ENCODE measurements around the gene ZFPL1. TPM values are rescaled to one million over a fixed set of nuclear protein-coding genes. Genes with fewer than 3 reads are reported as not detected.

Gene ZFPL1
- total RNA-seq, 4 donors from 2014 or later, result 34.1 to 58.5 (median 41.9) TPM

DNA sequence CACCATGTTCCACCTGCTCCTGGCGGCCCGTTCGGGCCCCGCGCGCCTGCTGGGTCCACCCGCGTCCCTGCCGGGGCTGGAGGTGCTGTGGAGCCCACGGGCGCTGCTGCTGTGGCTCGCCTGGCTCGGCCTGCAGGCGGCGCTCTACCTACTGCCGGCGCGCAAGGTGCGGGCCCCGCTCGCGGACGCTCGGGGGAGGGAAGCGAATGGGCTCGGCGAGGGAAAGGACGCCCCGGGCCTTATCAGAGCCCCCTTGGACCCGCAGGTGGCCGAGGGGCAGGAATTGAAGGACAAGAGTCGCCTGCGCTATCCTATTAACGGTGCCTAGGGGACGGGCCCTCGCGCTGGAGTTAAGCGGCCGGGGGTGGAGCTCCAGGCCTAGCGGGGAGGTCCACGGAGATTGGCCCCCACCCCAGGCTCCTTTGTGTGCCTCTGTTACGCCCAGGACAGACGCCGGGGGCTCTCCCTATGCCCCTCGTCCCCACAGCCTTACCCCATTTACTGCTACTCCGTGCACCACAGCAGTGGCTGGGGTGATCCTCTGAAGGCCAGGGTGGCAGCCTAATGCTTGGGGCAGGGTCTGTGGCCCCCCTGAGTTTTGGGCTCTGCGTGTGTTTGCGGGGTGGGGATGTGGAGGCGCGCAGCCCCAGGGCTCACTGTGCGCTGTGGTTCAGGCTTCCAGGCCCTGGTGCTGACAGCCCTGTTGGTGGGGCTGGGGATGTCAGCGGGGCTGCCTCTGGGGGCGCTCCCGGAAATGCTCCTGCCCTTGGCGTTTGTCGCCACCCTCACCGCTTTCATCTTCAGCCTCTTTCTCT lies 28.7 kb downstream of the ZFPL1 start:
- TF ChIP-seq, protein P1, sequence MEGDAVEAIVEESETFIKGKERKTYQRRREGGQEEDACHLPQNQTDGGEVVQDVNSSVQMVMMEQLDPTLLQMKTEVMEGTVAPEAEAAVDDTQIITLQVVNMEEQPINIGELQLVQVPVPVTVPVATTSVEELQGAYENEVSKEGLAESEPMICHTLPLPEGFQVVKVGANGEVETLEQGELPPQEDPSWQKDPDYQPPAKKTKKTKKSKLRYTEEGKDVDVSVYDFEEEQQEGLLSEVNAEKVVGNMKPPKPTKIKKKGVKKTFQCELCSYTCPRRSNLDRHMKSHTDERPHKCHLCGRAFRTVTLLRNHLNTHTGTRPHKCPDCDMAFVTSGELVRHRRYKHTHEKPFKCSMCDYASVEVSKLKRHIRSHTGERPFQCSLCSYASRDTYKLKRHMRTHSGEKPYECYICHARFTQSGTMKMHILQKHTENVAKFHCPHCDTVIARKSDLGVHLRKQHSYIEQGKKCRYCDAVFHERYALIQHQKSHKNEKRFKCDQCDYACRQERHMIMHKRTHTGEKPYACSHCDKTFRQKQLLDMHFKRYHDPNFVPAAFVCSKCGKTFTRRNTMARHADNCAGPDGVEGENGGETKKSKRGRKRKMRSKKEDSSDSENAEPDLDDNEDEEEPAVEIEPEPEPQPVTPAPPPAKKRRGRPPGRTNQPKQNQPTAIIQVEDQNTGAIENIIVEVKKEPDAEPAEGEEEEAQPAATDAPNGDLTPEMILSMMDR (IDR thresholded peaks at IDR 0.05), result peak; percentile 53 to 97
- TF ChIP-seq POLR2A (IDR thresholded peaks at IDR 0.05), result no peak
- TF ChIP-seq POLR2AphosphoS5 (IDR thresholded peaks at IDR 0.05), result peak in 1 of 3 donors; percentile 59
- Histone ChIP-seq H3K36me3 (peaks cover 21% of the 10 kb centered on the region), H3K9me3 (no peaks in the 10 kb centered on the region), H3K4me3 (peak overlapping the region; percentile 61), H3K27ac (peak overlapping the region; percentile 59), H3K27me3 (no peaks in the 10 kb centered on the region), H3K4me1 (peaks cover 67% of the 10 kb centered on the region)
- peak; percentile 75 to 80 for DNase-seq (ENCODE audit: low spot score in 2 of 2)
- 0% methylated on average over 12 of the region's 57 CpGs for WGBS

DNA sequence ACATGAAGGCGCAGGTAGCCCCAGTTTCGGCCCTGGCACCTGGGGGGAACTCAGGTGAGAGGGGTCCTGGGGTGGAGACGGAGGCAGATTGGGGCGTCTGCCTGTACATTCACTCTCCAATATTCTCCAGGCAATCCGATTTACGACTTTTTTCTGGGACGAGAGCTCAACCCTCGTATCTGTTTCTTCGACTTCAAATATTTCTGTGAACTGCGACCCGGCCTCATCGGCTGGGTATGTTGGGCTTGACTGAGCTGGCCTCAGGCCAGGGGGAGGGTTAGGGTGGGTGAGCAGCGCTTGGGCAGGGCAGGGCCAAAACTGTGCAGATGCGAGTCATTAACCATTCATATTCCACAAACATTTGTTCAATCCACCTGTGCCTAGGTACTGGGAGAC lies 29.3 kb downstream of the ZFPL1 start:
- DNase-seq (ENCODE audit: low spot score in 2 of 2), result peak in 1 of 2 donors; percentile 75
- TF ChIP-seq, protein P1 (IDR thresholded peaks at IDR 0.05), result no peak
- TF ChIP-seq POLR2AphosphoS5 (IDR thresholded peaks at IDR 0.05), result no peak
- TF ChIP-seq EP300 (IDR thresholded peaks at IDR 0.05), result no peak
- no peak for TF ChIP-seq POLR2A (IDR thresholded peaks at IDR 0.05)
- H3K27me3 ChIP-seq, result no peaks in the 10 kb centered on the region
- no peak overlapping the region for H3K27ac ChIP-seq
- peak overlapping the region; percentile 61 for H3K4me3 ChIP-seq
- H3K4me1 ChIP-seq, result peaks cover 73% of the 10 kb centered on the region
- H3K9me3 ChIP-seq, result no peaks in the 10 kb centered on the region
- H3K36me3 ChIP-seq, result peaks cover 16% of the 10 kb centered on the region
- 10% methylated on average over 14 of the region's 14 CpGs for WGBS

DNA sequence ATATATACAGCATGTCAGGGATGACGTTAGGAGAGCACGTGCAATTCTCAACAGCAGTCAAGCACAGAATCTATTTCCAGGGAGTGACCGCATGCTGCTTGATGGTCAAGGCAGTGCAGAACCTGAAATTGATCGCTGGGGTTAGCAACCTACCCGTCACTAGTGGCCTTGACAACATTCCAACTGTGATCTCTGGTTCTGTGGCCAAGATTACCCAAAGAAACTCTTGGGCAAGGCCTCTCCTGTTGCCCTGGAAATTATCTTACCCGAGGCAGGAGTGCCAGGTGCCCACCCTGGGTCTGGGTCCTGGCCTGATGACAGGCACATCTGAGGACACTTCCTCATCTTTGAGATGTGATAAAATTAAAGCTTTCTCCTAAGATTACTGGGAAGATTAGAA lies 29.8 kb downstream of the ZFPL1 start:
- Histone ChIP-seq H3K4me1 (peaks cover 76% of the 10 kb centered on the region), H3K27ac (no peak overlapping the region), H3K36me3 (peaks cover 16% of the 10 kb centered on the region), H3K4me3 (no peak overlapping the region), H3K9me3 (no peaks in the 10 kb centered on the region), H3K27me3 (no peaks in the 10 kb centered on the region)
- 75% methylated on average over 6 of the region's 6 CpGs for WGBS
- no peak for DNase-seq (ENCODE audit: low spot score in 2 of 2)
- TF ChIP-seq, protein P1 (IDR thresholded peaks at IDR 0.05), result no peak
- TF ChIP-seq POLR2A (IDR thresholded peaks at IDR 0.05) (no peak), POLR2AphosphoS5 (IDR thresholded peaks at IDR 0.05) (no peak), EP300 (IDR thresholded peaks at IDR 0.05) (no peak)

DNA sequence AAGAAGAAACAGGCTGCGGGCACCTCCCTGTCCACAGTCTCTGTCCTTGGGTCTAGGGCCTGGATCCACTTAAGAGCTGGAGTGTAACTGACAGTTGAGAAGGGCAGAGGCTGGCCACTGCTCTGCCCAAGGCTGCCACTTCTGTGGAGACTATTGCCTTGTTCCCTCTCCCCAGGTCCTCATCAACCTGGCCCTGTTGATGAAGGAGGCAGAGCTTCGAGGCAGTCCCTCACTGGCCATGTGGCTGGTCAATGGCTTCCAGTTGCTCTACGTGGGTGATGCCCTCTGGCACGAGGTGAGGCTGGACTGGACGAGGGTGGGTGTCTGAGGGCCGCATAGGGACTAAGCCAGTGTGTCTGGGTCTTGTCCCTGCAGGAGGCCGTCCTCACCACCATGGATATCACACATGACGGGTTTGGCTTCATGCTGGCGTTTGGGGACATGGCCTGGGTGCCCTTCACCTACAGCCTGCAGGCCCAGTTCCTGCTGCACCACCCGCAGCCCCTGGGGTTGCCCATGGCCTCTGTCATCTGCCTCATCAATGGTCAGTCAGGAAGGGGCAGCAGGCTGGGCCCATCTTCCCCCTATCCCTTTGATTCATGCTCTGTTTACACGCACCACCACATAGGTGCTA lies 30.6 kb downstream of the ZFPL1 start:
- peaks cover 16% of the 10 kb centered on the region for H3K36me3 ChIP-seq
- no peaks in the 10 kb centered on the region for H3K27me3 ChIP-seq
- H3K9me3 ChIP-seq, result no peaks in the 10 kb centered on the region
- DNase-seq (ENCODE audit: low spot score in 2 of 2), result peak in 1 of 2 donors; percentile 76
- no peak overlapping the region for H3K27ac ChIP-seq
- TF ChIP-seq EP300 (IDR thresholded peaks at IDR 0.05), result no peak
- TF ChIP-seq, protein P1 (IDR thresholded peaks at IDR 0.05), result no peak
- TF ChIP-seq POLR2A (IDR thresholded peaks at IDR 0.05), result no peak
- no peak for TF ChIP-seq POLR2AphosphoS5 (IDR thresholded peaks at IDR 0.05)
- peaks cover 67% of the 10 kb centered on the region for H3K4me1 ChIP-seq
- no peak overlapping the region for H3K4me3 ChIP-seq
- 78% methylated on average over 4 of the region's 11 CpGs for WGBS
